HepG2 (cell line): Measurements from ENCODE around the gene AKAP8L. TPM values are rescaled to one million over a fixed set of nuclear protein-coding genes. Genes with fewer than 3 reads are reported as not detected.

ENCODE experiments used
- ATAC-seq: fragments of 200-7000 bp; cut with Tn5 transposase; 3 replicates; pipeline ENCODE4 v1.9.1; 2020; ENCODE audit warnings: mild to moderate bottlenecking, moderate library complexity
- BruUV-seq: library from RNA; stranded (reverse); fragments of 400-500 nt; replicated peaks from 2 replicates; lab custom pipeline; 2021; lab: Mats Ljungman, UMichigan
- CTCF ChIA-PET: fragments of 300-600 bp; formaldehyde crosslinking; extraction: SDS; loops from one replicate; lab custom pipeline; 2021; ENCODE audit warnings: low total read pairs, inconsistent platforms, low intra/inter-chr PET ratio; lab: Yijun Ruan, JAX
- POLR2A ChIA-PET: fragments of 350-600 bp; sonication (Branson Sonifier 250); formaldehyde crosslinking; loops from one replicate; lab custom pipeline; 2020; ENCODE audit warnings: antibody characterized with exemption, inconsistent platforms; lab: Yijun Ruan, JAX
- DNase-seq: peaks from one replicate; pipeline ENCODE4 v3.0.0-alpha.2; 2015; ENCODE audit warnings: low spot score
- FAIRE-seq: peaks from 3 replicates; lab custom pipeline; 2011; peaks lifted over from hg19 to GRCh38; lab: Jason Lieb, UNC
- H2AFZ ChIP-seq: one replicate; pipeline ENCODE4 v1.6.1; 2011; ENCODE audit warnings: low read length, inconsistent platforms
- H3K27ac ChIP-seq: fragments of 300-600 bp; 3 replicates; pipeline ENCODE4 v1.8.0; 2011; ENCODE audit warnings: mixed run types, mild to moderate bottlenecking, mixed read lengths, low read length, inconsistent platforms; ENCODE audit not compliant: insufficient read depth; ENCODE audit errors: extremely low read length
- H3K27me3 ChIP-seq, 2 experiments: fragments of 200-600 bp in 1 of 2; 2 replicates in 1 of 2; 3 replicates in 1 of 2; pipeline versions ENCODE4 v1.6.0 to v1.8.0; 2011; ENCODE audit warnings: low read length in 2 of 2, mild to moderate bottlenecking in 2 of 2, moderate library complexity in 2 of 2, inconsistent platforms in 1 of 2; ENCODE audit not compliant: insufficient read depth in 2 of 2, control insufficient read depth in 1 of 2
- H3K36me3 ChIP-seq, 2 experiments: fragments of 200-600 bp in 1 of 2; replicated peaks in 1 of 2; 2 replicates in 1 of 2; 3 replicates in 1 of 2; pipeline versions ENCODE4 v1.5.1 to v1.8.0; 2011; ENCODE audit warnings: low read length in 2 of 2, inconsistent platforms in 1 of 2; ENCODE audit not compliant: insufficient read depth in 2 of 2, control insufficient read depth in 1 of 2
- H3K4me1 ChIP-seq: 2 replicates; pipeline ENCODE4 v1.5.1; 2012; ENCODE audit warnings: low read length, inconsistent platforms; ENCODE audit not compliant: insufficient read depth
- H3K4me2 ChIP-seq: 2 replicates; pipeline ENCODE4 v1.6.0; 2011; ENCODE audit warnings: low read depth, low read length, inconsistent platforms
- H3K4me3 ChIP-seq, 3 experiments: fragments of 200-600 bp in 1 of 3; sonication (generic), shearing (Covaris generic) in 1 of 3; replicated peaks in 1 of 3; 2 replicates each; pipeline ENCODE4 v1.5.1; 2011 to 2016; ENCODE audit warnings: low read length in 3 of 3, inconsistent platforms in 2 of 3, low read depth in 2 of 3, mild to moderate bottlenecking in 2 of 3, control low read depth in 1 of 3, mixed read lengths in 1 of 3; ENCODE audit not compliant: insufficient read depth in 1 of 3
- H3K79me2 ChIP-seq: one replicate; pipeline ENCODE4 v1.6.1; 2011; ENCODE audit warnings: low read length, inconsistent platforms; ENCODE audit not compliant: insufficient read depth
- H3K9ac ChIP-seq: 2 replicates; pipeline ENCODE4 v1.6.0; 2011; ENCODE audit warnings: mild to moderate bottlenecking, low read depth, low read length, inconsistent platforms; ENCODE audit not compliant: insufficient read depth
- H3K9me3 ChIP-seq: 2 replicates; pipeline ENCODE4 v1.5.1; 2012; ENCODE audit warnings: mild to moderate bottlenecking, low read length
- H4K20me1 ChIP-seq: 2 replicates; pipeline ENCODE4 v1.6.0; 2011; ENCODE audit warnings: inconsistent platforms, mild to moderate bottlenecking, low read length, moderate library complexity; ENCODE audit not compliant: insufficient read depth
- ARID2 ChIP-seq: sonication (generic); formaldehyde crosslinking; IDR thresholded peaks from 2 replicates; pipeline ENCODE4 v1.8.1; 2022; ENCODE audit warnings: mild to moderate bottlenecking, missing genetic modification reagents, borderline replicate concordance
- CEBPG ChIP-seq: IDR thresholded peaks from 2 replicates; pipeline ENCODE4 v1.6.1; 2016
- GATAD2A ChIP-seq: IDR thresholded peaks from 2 replicates; pipeline ENCODE4 v1.6.1; 2016
- MBNL3 ChIP-seq: fragments of 250-450 bp; sonication (Bioruptor Pico); conservative IDR thresholded peaks from 2 replicates; pipeline ENCODE4 v1.8.0; 2022; ENCODE audit warnings: mild to moderate bottlenecking, inconsistent platforms
- NBN ChIP-seq: fragments of 450-650 bp; conservative IDR thresholded peaks from 2 replicates; pipeline ENCODE4 v1.6.1; 2017
- PPARG ChIP-seq: conservative IDR thresholded peaks from 2 replicates; pipeline ENCODE4 v1.6.1; 2016; ENCODE audit warnings: missing biosample characterization, missing genetic modification reagents
- RORA ChIP-seq: sonication (generic); formaldehyde crosslinking; IDR thresholded peaks from 2 replicates; pipeline ENCODE4 v1.5.0; 2020; ENCODE audit warnings: mild to moderate bottlenecking, missing genetic modification reagents, moderate library complexity
- YEATS2 ChIP-seq: sonication (generic); formaldehyde crosslinking; IDR thresholded peaks from 2 replicates; pipeline ENCODE4 v1.4.0; 2020; ENCODE audit warnings: missing genetic modification reagents, borderline replicate concordance
- ZBTB14 ChIP-seq: sonication (generic); formaldehyde crosslinking; IDR thresholded peaks from 2 replicates; pipeline ENCODE4 v1.4.0; 2020; ENCODE audit warnings: missing genetic modification reagents
- ZNF30 ChIP-seq: sonication (generic); formaldehyde crosslinking; IDR thresholded peaks from 2 replicates; pipeline ENCODE4 v1.5.0; 2020; ENCODE audit warnings: mild to moderate bottlenecking, missing genetic modification reagents
- ZNF318 ChIP-seq: sonication (generic); formaldehyde crosslinking; IDR thresholded peaks from 2 replicates; pipeline ENCODE4 v1.4.0; 2020; ENCODE audit warnings: mild to moderate bottlenecking, missing genetic modification reagents
- ZNF34 ChIP-seq: sonication (generic); formaldehyde crosslinking; IDR thresholded peaks from 2 replicates; pipeline ENCODE4 v1.4.0; 2020; ENCODE audit warnings: mild to moderate bottlenecking, missing genetic modification reagents, borderline replicate concordance
- ZNF550 ChIP-seq: sonication (generic); formaldehyde crosslinking; IDR thresholded peaks from 2 replicates; pipeline ENCODE4 v1.4.0; 2020; ENCODE audit warnings: mild to moderate bottlenecking, missing genetic modification reagents, borderline replicate concordance
- ZNF629 ChIP-seq: sonication (generic); formaldehyde crosslinking; conservative IDR thresholded peaks from 2 replicates; pipeline ENCODE4 v1.5.0; 2020; ENCODE audit warnings: missing genetic modification reagents
- WGBS: methylation state at CpG from one replicate; pipeline ENCODE4 v1.1.6; 2017; ENCODE audit warnings: low lambda C conversion rate; 5-methylcytosine and 5-hydroxymethylcytosine counted together
- in situ Hi-C: cut with HindIII; loops from 2 replicates; pipeline ENCODE4 v1.10.0; 2017; ENCODE audit warnings: low pct_unique_long_range_greater_than_20kb; ENCODE audit not compliant: extremely low pct_ligation_motif_present
- intact Hi-C: fragments of 100-400 bp; cut with micrococcal nuclease; formaldehyde crosslinking; loops from one replicate; pipeline ENCODE4 v1.10.0; 2022; ENCODE audit not compliant: unreplicated experiment
- polyA plus RNA-seq, 8 experiments: library from polyadenylated mRNA; depleted of rRNA in 3 of 8; stranded (reverse) in 7 of 8; unstranded in 1 of 8; fragments of >200 nt; fragmentation: Illumina TruSeq in 4 of 8; extraction: Trizol in 4 of 8; gene quantifications; 2 replicates each; pipeline versions ENCODE4 v1.2.1 to v1.2.3, GENCODE V29; 2011 to 2016; ENCODE audit warnings: low read depth in 4 of 8, missing spikeins in 1 of 8, mixed read lengths in 1 of 8; ENCODE audit not compliant: insufficient read depth in 1 of 8
- total RNA-seq, 5 experiments: library from RNA; depleted of rRNA; stranded (reverse); fragments of >200 nt; fragmentation: Illumina TruSeq; extraction: Trizol; gene quantifications; 2 replicates each; pipeline ENCODE4 v1.2.3, GENCODE V29; 2016; ENCODE audit warnings: low read depth in 1 of 5

Gene AKAP8L
- total and polyA plus RNA-seq, 2 of the 13 experiments (the other 11 are each of a cell fraction or from before 2014, with no cell fraction given) = 48.2 to 49.6 TPM

- TF ChIP-seq ZNF34 (CRISPR knock-in tag) (no peak), ZBTB14 (no peak), CEBPG (no peak), MBNL3 (CRISPR knock-in tag) (no peak), RORA (CRISPR knock-in tag) (no peak), ARID2 (CRISPR knock-in tag) (no peak), YEATS2 (no peak), ZNF30 (CRISPR knock-in tag) (no peak), PPARG (no peak), NBN (no peak)
Measured at GRCh38 chr19:15374105-15374651, 44.6 kb downstream of the AKAP8L start (continued).

- 95% methylated on average over 17 of the region's 22 CpGs for WGBS
- TF ChIP-seq ZNF629 (no peak), ZNF318 (no peak), PPARG (no peak), ZNF550 (no peak), GATAD2A (CRISPR knock-in tag) (no peak)
Measured at GRCh38 chr19:15373644-15374043, 45.1 kb downstream of the AKAP8L start.

More at GRCh38 chr19:15373644-15374043, 45.1 kb downstream of the AKAP8L start:
- H3K36me3 ChIP-seq = peaks cover 24 to 63% of the 10 kb centered on the region in 2 experiments
- H3K4me2 ChIP-seq = no peak overlapping the region
- no peak overlapping the region for H3K9ac ChIP-seq
- no peaks in the 10 kb centered on the region; a peak in 1 of 5 replicates for H3K27me3 ChIP-seq
- ATAC-seq (no peak), FAIRE-seq (no peak), DNase-seq (no peak)
- peaks cover 36% of the 10 kb centered on the region for H4K20me1 ChIP-seq
- intact Hi-C loops (loop anchor here (10.0 kb wide), 1 partner anchor 89 kb away; no protein-coding TSS in a partner anchor), in situ Hi-C loops (no loop called here)
- no peak overlapping the region for H3K4me3 ChIP-seq
- no peak overlapping the region for H2AFZ ChIP-seq
- H3K9me3 ChIP-seq = no peaks in the 10 kb centered on the region
- POLR2A ChIA-PET = no interaction called here
- no TSS peak for BruUV-seq
- H3K27ac ChIP-seq = no peak overlapping the region
- CTCF ChIA-PET = no interaction called here
- H3K79me2 ChIP-seq = peaks cover 53% of the 10 kb centered on the region
- peaks cover 23% of the 10 kb centered on the region for H3K4me1 ChIP-seq
